Measurements from ENCODE around the gene TGFBR3L. TPM values are rescaled to one million over a fixed set of nuclear protein-coding genes. Genes with fewer than 3 reads are reported as not detected.

TGFBR3L gene
- total RNA-seq, 1 experiment from 2014 or later: 3.3 TPM

GRCh38 chr19:7900401-7900870 lies 14.2 kb upstream of the TGFBR3L start:
- peak overlapping the region; percentile 50 for H3K4me3 Mint-ChIP-seq (ENCODE audit: unreplicated experiment)
- no TSS peak for BruUV-seq (replicated peaks)
- intact Hi-C loops (cut with micrococcal nuclease): loop anchor here (5.0 kb wide), 1 partner anchor 48 kb away; no protein-coding TSS in a partner anchor
- H3K4me1 Mint-ChIP-seq (ENCODE audit: insufficient read depth, unreplicated experiment): peaks cover 26% of the 10 kb centered on the region
- no peak overlapping the region for H3K27ac Mint-ChIP-seq (ENCODE audit: low read depth, unreplicated experiment)
- H3K36me3 Mint-ChIP-seq (ENCODE audit: insufficient read depth, unreplicated experiment): peaks cover 22% of the 10 kb centered on the region
- no peaks in the 10 kb centered on the region for H3K9me3 Mint-ChIP-seq (ENCODE audit: unreplicated experiment)
- no peak for DNase-seq (ENCODE audit: unreplicated experiment)
- POLR2A ChIA-PET: interaction anchor here (0.6 to 8.7 kb wide), 13 partner anchors 11 to 809 kb away, joined by 3 to 91 read pairs (median 4); partner anchors contain the start of genes LRRC8E and TIMM44
- no peaks in the 10 kb centered on the region for H3K27me3 Mint-ChIP-seq (ENCODE audit: insufficient read depth, unreplicated experiment)
- CTCF ChIA-PET: interaction anchor here (0.6 to 2.7 kb wide), 11 partner anchors 11 to 220 kb away, joined by 3 to 18 read pairs (median 5); partner anchors contain the start of gene TRAPPC5
- no peak for TF ChIP-seq CTCF (IDR thresholded peaks at IDR 0.05; ENCODE audit: unreplicated experiment)

- Mint-ChIP-seq H3K4me1 (ENCODE audit: insufficient read depth, unreplicated experiment) (peaks cover 31% of the 10 kb centered on the region), H3K36me3 (ENCODE audit: insufficient read depth, unreplicated experiment) (peaks cover 27% of the 10 kb centered on the region), H3K27me3 (ENCODE audit: insufficient read depth, unreplicated experiment) (no peaks in the 10 kb centered on the region), H3K27ac (ENCODE audit: low read depth, unreplicated experiment) (peak overlapping the region; percentile 46), H3K4me3 (ENCODE audit: unreplicated experiment) (peak overlapping the region; percentile 50), H3K9me3 (ENCODE audit: unreplicated experiment) (no peaks in the 10 kb centered on the region)
- ChIA-PET CTCF (interaction anchor here (0.6 to 2.7 kb wide), 13 partner anchors 11 to 938 kb away, joined by 3 to 18 read pairs (median 5); partner anchors contain the start of gene TRAPPC5), POLR2A (interaction anchor here (0.6 to 8.7 kb wide), 22 partner anchors 11 to 809 kb away, joined by 3 to 91 read pairs (median 4); partner anchors contain the start of genes LRRC8E, PET100, SNAPC2 and TIMM44)
- no peak for TF ChIP-seq CTCF (IDR thresholded peaks at IDR 0.05; ENCODE audit: unreplicated experiment)
- DNase-seq (ENCODE audit: unreplicated experiment): peak; percentile 79
- BruUV-seq (replicated peaks): no TSS peak
- intact Hi-C loops (cut with micrococcal nuclease): loop anchor here (5.0 kb wide), 1 partner anchor 49 kb away; no protein-coding TSS in a partner anchor
These were observed 13.7 kb upstream of the TGFBR3L start for GRCh38 chr19:7900931-7901330.

- ChIA-PET CTCF (interaction anchor here (0.6 to 2.7 kb wide), 14 partner anchors 12 to 938 kb away, joined by 3 to 18 read pairs (median 5); partner anchors contain the start of gene TRAPPC5), POLR2A (interaction anchor here (0.6 to 8.7 kb wide), 22 partner anchors 12 to 623 kb away, joined by 3 to 91 read pairs (median 4); partner anchors contain the start of genes LRRC8E, PET100, SNAPC2 and TIMM44)
- Mint-ChIP-seq H3K36me3 (ENCODE audit: insufficient read depth, unreplicated experiment) (peaks cover 27% of the 10 kb centered on the region), H3K27me3 (ENCODE audit: insufficient read depth, unreplicated experiment) (no peaks in the 10 kb centered on the region), H3K4me1 (ENCODE audit: insufficient read depth, unreplicated experiment) (peaks cover 32% of the 10 kb centered on the region), H3K4me3 (ENCODE audit: unreplicated experiment) (peak overlapping the region; percentile 50), H3K9me3 (ENCODE audit: unreplicated experiment) (no peaks in the 10 kb centered on the region), H3K27ac (ENCODE audit: low read depth, unreplicated experiment) (peak overlapping the region; percentile 46)
- TF ChIP-seq CTCF (IDR thresholded peaks at IDR 0.05; ENCODE audit: unreplicated experiment): no peak
- intact Hi-C loops (cut with micrococcal nuclease): loop anchor here (5.0 kb wide), 1 partner anchor 49 kb away; no protein-coding TSS in a partner anchor
- no TSS peak for BruUV-seq (replicated peaks)
- DNase-seq (ENCODE audit: unreplicated experiment): peak; percentile 94
These were observed 13.3 kb upstream of the TGFBR3L start for GRCh38 chr19:7901337-7901736.

GRCh38 chr19:7902796-7903243 lies 11.8 kb upstream of the TGFBR3L start:
- intact Hi-C loops (cut with micrococcal nuclease): loop anchor here (1.0 to 5.0 kb wide), 2 partner anchors 34 to 51 kb away; no protein-coding TSS in a partner anchor
- H3K9me3 Mint-ChIP-seq (ENCODE audit: unreplicated experiment): no peaks in the 10 kb centered on the region
- no peak for DNase-seq (ENCODE audit: unreplicated experiment)
- peaks cover 32% of the 10 kb centered on the region for H3K4me1 Mint-ChIP-seq (ENCODE audit: insufficient read depth, unreplicated experiment)
- H3K27me3 Mint-ChIP-seq (ENCODE audit: insufficient read depth, unreplicated experiment): no peaks in the 10 kb centered on the region
- POLR2A ChIA-PET: interaction anchor here (0.6 to 8.7 kb wide), 19 partner anchors 9 to 273 kb away, joined by 3 to 91 read pairs (median 5); partner anchors contain the start of genes EVI5L, LRRC8E, PET100 and SNAPC2
- BruUV-seq (replicated peaks): TSS peak; percentile 80
- H3K27ac Mint-ChIP-seq (ENCODE audit: low read depth, unreplicated experiment): peak overlapping the region; percentile 98
- H3K36me3 Mint-ChIP-seq (ENCODE audit: insufficient read depth, unreplicated experiment): peaks cover 27% of the 10 kb centered on the region
- CTCF ChIA-PET: interaction anchor here (0.9 to 2.0 kb wide), 5 partner anchors 18 to 53 kb away, joined by 3 to 12 read pairs (median 4); no protein-coding TSS in a partner anchor
- TF ChIP-seq CTCF (IDR thresholded peaks at IDR 0.05; ENCODE audit: unreplicated experiment): no peak
- peak overlapping the region; percentile 97 for H3K4me3 Mint-ChIP-seq (ENCODE audit: unreplicated experiment)

Data from MCF 10A (cell line).